GM12878 (cell line): ENCODE measurements around the gene MATN4. TPM values are rescaled to one million over a fixed set of nuclear protein-coding genes. Genes with fewer than 3 reads are reported as not detected.

Experiments
- ATAC-seq: fragments of 200-7000 bp; cut with Tn5 transposase; 3 replicates; pipeline ENCODE4 v1.9.1; 2020; ENCODE audit warnings: mild to moderate bottlenecking, moderate library complexity
- BruUV-seq: library from RNA; stranded (reverse); fragments of 400-500 nt; replicated peaks from 2 replicates; lab custom pipeline; 2021; lab: Mats Ljungman, UMichigan
- CTCF ChIA-PET: fragments of 300-600 bp; sonication (Branson Sonifier 250); formaldehyde crosslinking; extraction: SDS; loops from one replicate; lab custom pipeline; 2021; ENCODE audit warnings: inconsistent platforms; lab: Yijun Ruan, JAX
- POLR2A ChIA-PET: fragments of 350-600 bp; formaldehyde crosslinking; extraction: SDS; loops from one replicate; lab custom pipeline; 2021; ENCODE audit warnings: inconsistent platforms; lab: Charles Lee
- RAD21 ChIA-PET: fragments of 300-600 bp; sonication (Branson Sonifier 250); formaldehyde crosslinking; loops from one replicate; lab custom pipeline; 2023; ENCODE audit warnings: antibody characterized with exemption; ENCODE audit not compliant: unreplicated experiment; lab: Charles Lee
- SMC1A ChIA-PET: fragments of 300-600 bp; sonication (Branson Sonifier 250); formaldehyde crosslinking; loops from one replicate; lab custom pipeline; 2023; ENCODE audit not compliant: unreplicated experiment, uncharacterized antibody; lab: Charles Lee
- DNase-seq: peaks from one replicate; pipeline ENCODE4 v3.0.0-alpha.2; 2011; ENCODE audit warnings: low read depth, low spot score
- FAIRE-seq: peaks from 3 replicates; lab custom pipeline; 2011; peaks lifted over from hg19 to GRCh38; lab: Jason Lieb, UNC
- H2AFZ ChIP-seq: 2 replicates; pipeline ENCODE4 v1.6.0; 2011; ENCODE audit warnings: low read depth, low read length, control low read depth; ENCODE audit not compliant: control insufficient read depth
- H3K27ac ChIP-seq: 2 replicates; pipeline ENCODE4 v1.5.1; 2011; ENCODE audit warnings: control low read depth; ENCODE audit not compliant: control insufficient read depth, insufficient read depth
- H3K27me3 ChIP-seq, 2 experiments: replicated peaks in 1 of 2; 2 replicates each; pipeline versions ENCODE4 v1.6.0 to v1.6.1; 2011; ENCODE audit warnings: low read length in 1 of 2; ENCODE audit not compliant: control insufficient read depth in 2 of 2, insufficient read depth in 2 of 2
- H3K36me3 ChIP-seq, 2 experiments: 2 replicates each; pipeline ENCODE4 v1.5.1; 2011; ENCODE audit warnings: low read length in 1 of 2; ENCODE audit not compliant: control insufficient read depth in 2 of 2, insufficient read depth in 2 of 2
- H3K4me1 ChIP-seq: 2 replicates; pipeline ENCODE4 v1.6.1; 2011; ENCODE audit warnings: mild to moderate bottlenecking, low read length, moderate library complexity, mixed read lengths; ENCODE audit not compliant: control insufficient read depth, insufficient read depth
- H3K4me2 ChIP-seq: 2 replicates; pipeline ENCODE4 v1.6.0; 2011; ENCODE audit warnings: control low read depth; ENCODE audit not compliant: control insufficient read depth, insufficient read depth
- H3K4me3 ChIP-seq: fragments of 200-600 bp; sonication (generic); 2 replicates; pipeline ENCODE4 v1.5.1; 2016
- H3K79me2 ChIP-seq: 2 replicates; pipeline ENCODE4 v1.6.0; 2011; ENCODE audit warnings: low read length; ENCODE audit not compliant: control insufficient read depth, insufficient read depth
- H3K9ac ChIP-seq: 2 replicates; pipeline ENCODE4 v1.8.0; 2011; ENCODE audit warnings: low read length, control low read depth, mixed read lengths; ENCODE audit not compliant: control insufficient read depth, insufficient read depth
- H3K9me3 ChIP-seq: replicated peaks from 3 replicates; pipeline ENCODE4 v1.5.1; 2011; ENCODE audit warnings: mild to moderate bottlenecking, low read length; ENCODE audit not compliant: control insufficient read depth, insufficient read depth
- H4K20me1 ChIP-seq: 2 replicates; pipeline ENCODE4 v1.6.0; 2011; ENCODE audit not compliant: control insufficient read depth, insufficient read depth
- ATF2 ChIP-seq: IDR thresholded peaks from 2 replicates; pipeline ENCODE4 v1.6.1; 2012; ENCODE audit warnings: low read length, inconsistent platforms
- BHLHE40 ChIP-seq, 2 experiments: fragments of 450-650 bp in 1 of 2; IDR thresholded peaks; 2 replicates each; pipeline ENCODE4 v1.6.1; 2011 to 2017; ENCODE audit warnings: low read depth in 2 of 2, borderline replicate concordance in 1 of 2, improper control_type of control experiment in 1 of 2, low read length in 1 of 2, mild to moderate bottlenecking in 1 of 2
- DPF2 ChIP-seq: fragments of 450-650 bp; IDR thresholded peaks from 2 replicates; pipeline ENCODE4 v1.6.1; 2017; ENCODE audit warnings: mild to moderate bottlenecking
- EED ChIP-seq: sonication (generic); IDR thresholded peaks from 2 replicates; pipeline ENCODE4 v1.6.1; 2016; ENCODE audit warnings: antibody characterized with exemption, low read depth
- IRF3 ChIP-seq: fragments of 450-650 bp; IDR thresholded peaks from 2 replicates; pipeline ENCODE4 v1.6.1; 2014; ENCODE audit warnings: mild to moderate bottlenecking
- MAX ChIP-seq: IDR thresholded peaks from 2 replicates; pipeline ENCODE4 v1.6.1; 2012; ENCODE audit warnings: low read depth, low read length, improper control_type of control experiment
- NFYA ChIP-seq: IDR thresholded peaks from 2 replicates; pipeline ENCODE4 v1.6.1; 2011; ENCODE audit warnings: low read depth, mild to moderate bottlenecking, low read length, improper control_type of control experiment, borderline replicate concordance
- NFYB ChIP-seq: IDR thresholded peaks from 2 replicates; pipeline ENCODE4 v1.6.1; 2011; ENCODE audit warnings: low read depth, mild to moderate bottlenecking, low read length, improper control_type of control experiment, moderate library complexity; ENCODE audit not compliant: insufficient read depth
- NR2F1 ChIP-seq: fragments of 450-650 bp; conservative IDR thresholded peaks from 2 replicates; pipeline ENCODE4 v1.6.1; 2017; ENCODE audit warnings: mild to moderate bottlenecking
- POLR2A ChIP-seq: IDR thresholded peaks from 2 replicates; pipeline ENCODE4 v1.6.1; 2011; ENCODE audit warnings: low read depth, mild to moderate bottlenecking, low read length
- POLR2AphosphoS2 ChIP-seq: IDR thresholded peaks from 2 replicates; pipeline ENCODE4 v1.6.1; 2011; ENCODE audit warnings: low read depth, mild to moderate bottlenecking, low read length, improper control_type of control experiment, moderate library complexity
- POLR2AphosphoS5 ChIP-seq: IDR thresholded peaks from 2 replicates; pipeline ENCODE4 v1.6.1; 2011; ENCODE audit warnings: mild to moderate bottlenecking, low read length, inconsistent platforms
- RBBP5 ChIP-seq: fragments of 200-600 bp; sonication (generic); conservative IDR thresholded peaks from 2 replicates; pipeline ENCODE4 v1.6.1; 2016
- USF1 ChIP-seq: IDR thresholded peaks from 2 replicates; pipeline ENCODE4 v1.6.1; 2011; ENCODE audit warnings: borderline replicate concordance, low read depth, mild to moderate bottlenecking, moderate library complexity, mixed read lengths, low read length; ENCODE audit not compliant: insufficient read depth; ENCODE audit errors: extremely low read length
- ZBED1 ChIP-seq: IDR thresholded peaks from 2 replicates; pipeline ENCODE4 v1.6.1; 2016; ENCODE audit warnings: borderline replicate concordance
- ZBTB11 ChIP-seq: fragments of 450-650 bp; formaldehyde crosslinking; IDR thresholded peaks from 2 replicates; pipeline ENCODE4 v1.5.0; 2022; ENCODE audit warnings: mild to moderate bottlenecking, missing genetic modification characterization
- ZNF274 ChIP-seq: IDR thresholded peaks from one replicate; pipeline ENCODE4 v1.8.0; 2011; ENCODE audit not compliant: insufficient read length, insufficient read depth
- WGBS: methylation state at CpG from one replicate; pipeline ENCODE4 v1.1.6; 2016; ENCODE audit warnings: low lambda C conversion rate; ENCODE audit not compliant: insufficient replicate concordance, insufficient coverage; ENCODE audit errors: missing lambda C conversion rate; 5-methylcytosine and 5-hydroxymethylcytosine counted together
- in situ Hi-C: fragments of 300-500 bp; cut with MboI; formaldehyde crosslinking; loops from 9 replicates; pipeline ENCODE4 v1.14.3; 2018; ENCODE audit warnings: mixed read lengths
- intact Hi-C: fragments of 100-400 bp; cut with micrococcal nuclease; formaldehyde crosslinking; loops from one replicate; pipeline ENCODE4 v1.14.2; 2022; ENCODE audit not compliant: unreplicated experiment
- polyA plus RNA-seq, 11 experiments: library from polyadenylated mRNA; depleted of rRNA in 4 of 11; unstranded in 6 of 11; stranded (reverse) in 5 of 11; fragments of >200 nt; fragmentation: Nextera tagmentation in 4 of 11; fragmentation: Illumina TruSeq in 1 of 11; extraction: Ambion mirVana in 4 of 11; extraction: Trizol in 1 of 11; gene quantifications; 1 replicate in 1 of 11; 2 replicates in 10 of 11; pipeline versions ENCODE4 v1.2.1 to v1.2.3, GENCODE V29; 2011 to 2016; ENCODE audit warnings: inconsistent platforms in 2 of 11, missing spikeins in 2 of 11, low read depth in 1 of 11
- total RNA-seq, 4 experiments: library from RNA; depleted of rRNA in 3 of 4; stranded (reverse); fragments of >200 nt in 3 of 4; fragmentation: Illumina TruSeq in 1 of 4; extraction: Trizol in 1 of 4; gene quantifications; 2 replicates each; pipeline versions ENCODE4 v1.2.1 to v1.2.3, GENCODE V29; 2013 to 2021

The MATN4 gene
- total and polyA plus RNA-seq, 10 of the 15 experiments (the other 5 are each of a cell fraction or from before 2014, with no cell fraction given) = 0.10 to 0.15 TPM; not detected in 8

- BruUV-seq = no TSS peak
- intact Hi-C loops (no loop called here), in situ Hi-C loops (no loop called here)
- ChIA-PET RAD21 (no interaction called here), CTCF (interaction anchor here (1.0 kb wide), 1 partner anchor 16 kb away, joined by 3 read pairs; no protein-coding TSS in a partner anchor), POLR2A (no interaction called here), SMC1A (no interaction called here)
- no peaks in the 10 kb centered on the region for H3K9me3 ChIP-seq
- H3K4me1 ChIP-seq = peaks cover 4% of the 10 kb centered on the region
- H2AFZ ChIP-seq = no peak overlapping the region
- no peak overlapping the region for H3K9ac ChIP-seq
- WGBS = 2% methylated on average over 3 of the region's 3 CpGs
- no peaks in the 10 kb centered on the region for H4K20me1 ChIP-seq
- no peaks in the 10 kb centered on the region for H3K36me3 ChIP-seq
- FAIRE-seq = no peak
- no peak overlapping the region for H3K4me2 ChIP-seq
- TF ChIP-seq EED = no peak
- no peak for TF ChIP-seq ZBED1
- TF ChIP-seq ZBTB11 (CRISPR knock-in tag) = no peak
- no peak for TF ChIP-seq ATF2
- no peak for TF ChIP-seq POLR2AphosphoS5
- no peak for TF ChIP-seq USF1
- no peak for TF ChIP-seq NFYA
- TF ChIP-seq IRF3 = no peak
- TF ChIP-seq NFYB = no peak
- TF ChIP-seq NR2F1 = no peak
- TF ChIP-seq MAX = no peak
- no peak for TF ChIP-seq DPF2
- no peak for TF ChIP-seq POLR2A
- TF ChIP-seq POLR2AphosphoS2 = no peak
- no peak for TF ChIP-seq RBBP5
- TF ChIP-seq ZNF274 = no peak
- TF ChIP-seq BHLHE40 (IDR thresholded peaks at IDR 0.05; ENCODE audit: borderline replicate concordance in 1 of 2, low read depth in 2 of 2, low read length in 1 of 2) = no peak
- H3K27me3 ChIP-seq = peaks cover 1 to 5% of the 10 kb centered on the region in 2 experiments
- H3K4me3 ChIP-seq = no peak overlapping the region
- DNase-seq = no peak
- H3K27ac ChIP-seq = no peak overlapping the region
- no peaks in the 10 kb centered on the region for H3K79me2 ChIP-seq
- ATAC-seq = no peak
These were observed 49.8 kb downstream of the MATN4 start for GRCh38 chr20:45258259-45258658.
